AG08395 (cell line): ENCODE results near the gene PNMA6E.
"Not testable (repeated sequence)": the region's sequence is repeated elsewhere in the genome, so short reads cannot be mapped to it uniquely, and the experiment has no call there.

Source experiments
- DNase-seq: peaks from one replicate; pipeline ENCODE4 v3.0.0; 2012; ENCODE audit warnings: mixed read lengths, low spot score

PNMA6E gene

GRCh38 chrX:153408221-153408721, 7.1 kb upstream of the PNMA6E start:
- DNase-seq: no peak

GRCh38 chrX:153407736-153408135, 6.6 kb upstream of the PNMA6E start:
- DNase-seq: no peak

GRCh38 chrX:153406903-153407302, 5.8 kb upstream of the PNMA6E start:
- DNase-seq: no peak

GRCh38 chrX:153406011-153406410, 4.9 kb upstream of the PNMA6E start:
- no peak for DNase-seq

GRCh38 chrX:153405426-153405825, 4.3 kb upstream of the PNMA6E start:
- no peak for DNase-seq

- not testable (repeated sequence) for DNase-seq
These were observed 3.2 kb upstream of the PNMA6E start for GRCh38 chrX:153404333-153404732.

GRCh38 chrX:153400146-153401132, 711 bp downstream of the PNMA6E start:
- peak; percentile 28 for DNase-seq

GRCh38 chrX:153398275-153398960, 2.7 kb downstream of the PNMA6E start:
- no peak for DNase-seq

GRCh38 chrX:153397256-153397960, 3.7 kb downstream of the PNMA6E start:
- DNase-seq: no peak

GRCh38 chrX:153396320-153397195, 4.6 kb downstream of the PNMA6E start:
- DNase-seq: no peak

GRCh38 chrX:153395613-153396319, 5.4 kb downstream of the PNMA6E start:
- no peak for DNase-seq

GRCh38 chrX:153394612-153395011, 6.5 kb downstream of the PNMA6E start:
- no peak for DNase-seq

GRCh38 chrX:153392642-153393321, 8.4 kb downstream of the PNMA6E start:
- DNase-seq: no peak

- not testable (repeated sequence) for DNase-seq
These were observed 11.7 kb downstream of the PNMA6E start for GRCh38 chrX:153389460-153389768.

- no peak for DNase-seq
These were observed 12.3 kb downstream of the PNMA6E start for GRCh38 chrX:153388722-153389459.

GRCh38 chrX:153387987-153388721, 13.0 kb downstream of the PNMA6E start:
- no peak for DNase-seq

- DNase-seq: no peak
These were observed 13.8 kb downstream of the PNMA6E start for GRCh38 chrX:153387345-153387744.

GRCh38 chrX:153386097-153386496, 15.1 kb downstream of the PNMA6E start:
- DNase-seq: no peak

GRCh38 chrX:153384973-153385372, 16.2 kb downstream of the PNMA6E start:
- DNase-seq: not testable (repeated sequence)
